Fibroblast of skin of right biceps (primary cell): ENCODE data around the gene KBTBD2.
"Not testable (repeated sequence)": the region's sequence is repeated elsewhere in the genome, so short reads cannot be mapped to it uniquely, and the experiment has no call there.

Experiments
- DNase-seq: peaks from one replicate; pipeline ENCODE4 v3.0.0-alpha.2; 2013

The KBTBD2 gene

GRCh38 chr7:32892521-32893206 is 1.1 kb upstream of the KBTBD2 start:
- DNase-seq, result peak; percentile 85

- DNase-seq, result peak; percentile 97
These were observed 400 bp upstream of the KBTBD2 start for GRCh38 chr7:32891800-32892520.

- DNase-seq, result no peak
These were observed 842 bp downstream of the KBTBD2 start for GRCh38 chr7:32890793-32891042.

- peak; percentile 61 for DNase-seq
These were observed 1.4 kb downstream of the KBTBD2 start for GRCh38 chr7:32890010-32890792.

- DNase-seq, result no peak
These were observed 3.1 kb downstream of the KBTBD2 start for GRCh38 chr7:32888505-32888904.

GRCh38 chr7:32887395-32887794 is 4.2 kb downstream of the KBTBD2 start:
- DNase-seq, result no peak

GRCh38 chr7:32881074-32881982 is 10.2 kb downstream of the KBTBD2 start:
- DNase-seq, result peak; percentile 52

GRCh38 chr7:32879460-32879859 is 12.1 kb downstream of the KBTBD2 start:
- no peak for DNase-seq

- not testable (repeated sequence) for DNase-seq
These were observed 13.5 kb downstream of the KBTBD2 start for GRCh38 chr7:32878023-32878422.

GRCh38 chr7:32872421-32872820 is 19.1 kb downstream of the KBTBD2 start:
- DNase-seq, result no peak

GRCh38 chr7:32871624-32872371 is 19.8 kb downstream of the KBTBD2 start:
- no peak for DNase-seq

GRCh38 chr7:32870298-32870697 is 21.3 kb downstream of the KBTBD2 start:
- DNase-seq, result no peak

GRCh38 chr7:32869716-32870115 is 21.8 kb downstream of the KBTBD2 start:
- no peak for DNase-seq

GRCh38 chr7:32868116-32868515 is 23.4 kb downstream of the KBTBD2 start:
- DNase-seq, result no peak

GRCh38 chr7:32865448-32866030 is 26.0 kb downstream of the KBTBD2 start:
- DNase-seq, result no peak

GRCh38 chr7:32863872-32864271 is 27.7 kb downstream of the KBTBD2 start:
- DNase-seq, result not testable (repeated sequence)

- no peak for DNase-seq
These were observed 31.5 kb downstream of the KBTBD2 start for GRCh38 chr7:32860090-32860489.

- DNase-seq, result no peak
These were observed 32.9 kb downstream of the KBTBD2 start for GRCh38 chr7:32858648-32859047.

GRCh38 chr7:32857063-32857462 is 34.5 kb downstream of the KBTBD2 start:
- not testable (repeated sequence) for DNase-seq

- DNase-seq, result not testable (repeated sequence)
These were observed 35.5 kb downstream of the KBTBD2 start for GRCh38 chr7:32855837-32856775.

GRCh38 chr7:32850654-32851053 is 40.9 kb downstream of the KBTBD2 start:
- DNase-seq, result not testable (repeated sequence)
